HepG2 (cell line): ENCODE data around the gene ATG2A. TPM values are rescaled to one million over a fixed set of nuclear protein-coding genes. Genes with fewer than 3 reads are reported as not detected.

Source experiments
- AHDC1 ChIP-seq: sonication (generic); formaldehyde crosslinking; IDR thresholded peaks from 2 replicates; pipeline ENCODE4 v1.5.1; 2020; ENCODE audit warnings: mild to moderate bottlenecking, missing genetic modification reagents, borderline replicate concordance
- HOXD1 ChIP-seq: sonication (generic); formaldehyde crosslinking; IDR thresholded peaks from 2 replicates; pipeline ENCODE4 v1.5.0; 2020; ENCODE audit warnings: missing genetic modification reagents
- KDM5B ChIP-seq: sonication (generic); formaldehyde crosslinking; IDR thresholded peaks from 2 replicates; pipeline ENCODE4 v1.4.0; 2020; ENCODE audit warnings: missing genetic modification reagents, mild to moderate bottlenecking, borderline replicate concordance
- MXI1 ChIP-seq: IDR thresholded peaks from 3 replicates; pipeline ENCODE4 v1.6.1; 2012; ENCODE audit warnings: low read depth, low read length, inconsistent platforms, borderline replicate concordance
- NR1H2 ChIP-seq: sonication (generic); formaldehyde crosslinking; IDR thresholded peaks from 2 replicates; pipeline ENCODE4 v1.8.1; 2022; ENCODE audit warnings: low read depth, missing genetic modification reagents, borderline replicate concordance
- NR2F6 ChIP-seq, 2 experiments: IDR thresholded peaks; 2 replicates each; pipeline ENCODE4 v1.6.1; 2016; ENCODE audit warnings: antibody characterized with exemption in 1 of 2, mild to moderate bottlenecking in 1 of 2
- PBX3 ChIP-seq: sonication (generic); formaldehyde crosslinking; IDR thresholded peaks from 2 replicates; pipeline ENCODE4 v1.8.1; 2023; ENCODE audit warnings: missing genetic modification reagents, inconsistent platforms, borderline replicate concordance
- PHF8 ChIP-seq: sonication (generic); formaldehyde crosslinking; IDR thresholded peaks from 2 replicates; pipeline ENCODE4 v1.5.0; 2020; ENCODE audit warnings: missing genetic modification reagents
- RAD21 ChIP-seq: fragments of 450-650 bp; formaldehyde crosslinking; IDR thresholded peaks from 2 replicates; pipeline ENCODE4 v1.5.0; 2020; ENCODE audit warnings: mild to moderate bottlenecking
- ZNF232 ChIP-seq: sonication (generic); formaldehyde crosslinking; IDR thresholded peaks from 2 replicates; pipeline ENCODE4 v1.4.0; 2020; ENCODE audit warnings: missing genetic modification reagents, borderline replicate concordance
- ZNF414 ChIP-seq: sonication (generic); formaldehyde crosslinking; IDR thresholded peaks from 2 replicates; pipeline ENCODE4 v1.5.0; 2020; ENCODE audit warnings: missing genetic modification reagents
- ZNF549 ChIP-seq: sonication (generic); formaldehyde crosslinking; IDR thresholded peaks from 2 replicates; pipeline ENCODE4 v1.5.0; 2020; ENCODE audit warnings: missing genetic modification reagents
- ZNF577 ChIP-seq: sonication (generic); formaldehyde crosslinking; IDR thresholded peaks from 2 replicates; pipeline ENCODE4 v1.4.0; 2020; ENCODE audit warnings: mild to moderate bottlenecking, low read depth, missing genetic modification reagents, borderline replicate concordance
- ZNF644 ChIP-seq: IDR thresholded peaks from 2 replicates; pipeline ENCODE4 v1.6.1; 2016; ENCODE audit warnings: low read depth
- ZNF781 ChIP-seq: sonication (generic); formaldehyde crosslinking; IDR thresholded peaks from 2 replicates; pipeline ENCODE4 v1.5.1; 2020; ENCODE audit warnings: borderline replicate concordance, mild to moderate bottlenecking, missing genetic modification reagents; ENCODE audit errors: not compliant biosample characterization
- polyA plus RNA-seq, 8 experiments: library from polyadenylated mRNA; depleted of rRNA in 3 of 8; stranded (reverse) in 7 of 8; unstranded in 1 of 8; fragments of >200 nt; fragmentation: Illumina TruSeq in 4 of 8; extraction: Trizol in 4 of 8; gene quantifications; 2 replicates each; pipeline versions ENCODE4 v1.2.1 to v1.2.3, GENCODE V29; 2011 to 2016; ENCODE audit warnings: low read depth in 4 of 8, missing spikeins in 1 of 8, mixed read lengths in 1 of 8; ENCODE audit not compliant: insufficient read depth in 1 of 8
- total RNA-seq, 5 experiments: library from RNA; depleted of rRNA; stranded (reverse); fragments of >200 nt; fragmentation: Illumina TruSeq; extraction: Trizol; gene quantifications; 2 replicates each; pipeline ENCODE4 v1.2.3, GENCODE V29; 2016; ENCODE audit warnings: low read depth in 1 of 5
- TF ChIP-seq, protein P1 (sequence below): sonication (generic); formaldehyde crosslinking; IDR thresholded peaks from 2 replicates; pipeline ENCODE4 v1.5.0; 2020; ENCODE audit warnings: missing genetic modification reagents
- TF ChIP-seq, protein P2 (sequence below): sonication (generic); formaldehyde crosslinking; IDR thresholded peaks from 2 replicates; pipeline ENCODE4 v1.4.0; 2020; ENCODE audit warnings: missing genetic modification reagents

Gene ATG2A
- total and polyA plus RNA-seq, 2 of the 13 experiments (the other 11 are each of a cell fraction or from before 2014, with no cell fraction given) = 6.7 to 8.0 TPM

GRCh38 chr11:64856382-64857227 is 60.4 kb downstream of the ATG2A start (continued):
- TF ChIP-seq, protein P1, sequence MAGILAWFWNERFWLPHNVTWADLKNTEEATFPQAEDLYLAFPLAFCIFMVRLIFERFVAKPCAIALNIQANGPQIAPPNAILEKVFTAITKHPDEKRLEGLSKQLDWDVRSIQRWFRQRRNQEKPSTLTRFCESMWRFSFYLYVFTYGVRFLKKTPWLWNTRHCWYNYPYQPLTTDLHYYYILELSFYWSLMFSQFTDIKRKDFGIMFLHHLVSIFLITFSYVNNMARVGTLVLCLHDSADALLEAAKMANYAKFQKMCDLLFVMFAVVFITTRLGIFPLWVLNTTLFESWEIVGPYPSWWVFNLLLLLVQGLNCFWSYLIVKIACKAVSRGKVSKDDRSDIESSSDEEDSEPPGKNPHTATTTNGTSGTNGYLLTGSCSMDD = no peak
- TF ChIP-seq, protein P2, sequence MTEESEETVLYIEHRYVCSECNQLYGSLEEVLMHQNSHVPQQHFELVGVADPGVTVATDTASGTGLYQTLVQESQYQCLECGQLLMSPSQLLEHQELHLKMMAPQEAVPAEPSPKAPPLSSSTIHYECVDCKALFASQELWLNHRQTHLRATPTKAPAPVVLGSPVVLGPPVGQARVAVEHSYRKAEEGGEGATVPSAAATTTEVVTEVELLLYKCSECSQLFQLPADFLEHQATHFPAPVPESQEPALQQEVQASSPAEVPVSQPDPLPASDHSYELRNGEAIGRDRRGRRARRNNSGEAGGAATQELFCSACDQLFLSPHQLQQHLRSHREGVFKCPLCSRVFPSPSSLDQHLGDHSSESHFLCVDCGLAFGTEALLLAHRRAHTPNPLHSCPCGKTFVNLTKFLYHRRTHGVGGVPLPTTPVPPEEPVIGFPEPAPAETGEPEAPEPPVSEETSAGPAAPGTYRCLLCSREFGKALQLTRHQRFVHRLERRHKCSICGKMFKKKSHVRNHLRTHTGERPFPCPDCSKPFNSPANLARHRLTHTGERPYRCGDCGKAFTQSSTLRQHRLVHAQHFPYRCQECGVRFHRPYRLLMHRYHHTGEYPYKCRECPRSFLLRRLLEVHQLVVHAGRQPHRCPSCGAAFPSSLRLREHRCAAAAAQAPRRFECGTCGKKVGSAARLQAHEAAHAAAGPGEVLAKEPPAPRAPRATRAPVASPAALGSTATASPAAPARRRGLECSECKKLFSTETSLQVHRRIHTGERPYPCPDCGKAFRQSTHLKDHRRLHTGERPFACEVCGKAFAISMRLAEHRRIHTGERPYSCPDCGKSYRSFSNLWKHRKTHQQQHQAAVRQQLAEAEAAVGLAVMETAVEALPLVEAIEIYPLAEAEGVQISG (CRISPR knock-in tag) = no peak
- TF ChIP-seq PHF8 (CRISPR knock-in tag) = no peak
- no peak for TF ChIP-seq KDM5B (CRISPR knock-in tag)
- TF ChIP-seq ZNF644 = no peak
- TF ChIP-seq ZNF232 (CRISPR knock-in tag) = no peak
- TF ChIP-seq ZNF781 (CRISPR knock-in tag) = no peak
- TF ChIP-seq NR1H2 (CRISPR knock-in tag) = no peak
- no peak for TF ChIP-seq PBX3 (CRISPR knock-in tag)
- no peak for TF ChIP-seq AHDC1 (CRISPR knock-in tag)
- TF ChIP-seq HOXD1 = no peak
- TF ChIP-seq ZNF549 (CRISPR knock-in tag) = no peak
- TF ChIP-seq NR2F6 (IDR thresholded peaks at IDR 0.05) = no peak
- no peak for TF ChIP-seq NR2F6 (CRISPR knock-in tag; IDR thresholded peaks at IDR 0.05)
- no peak for TF ChIP-seq RAD21
- no peak for TF ChIP-seq ZNF414 (CRISPR knock-in tag)
- peak; percentile 40; the same call in 1 of the 3 replicates for TF ChIP-seq MXI1
- no peak for TF ChIP-seq ZNF577
